Testis (tissue), 2 donors: ENCODE data around the gene PFN3.

Experiments
- CTCF ChIP-seq, 3 experiments: fragments of 450-650 bp in 2 of 3; fragments of 200-600 bp in 1 of 3; sonication (generic) in 1 of 3; IDR thresholded peaks; one replicate each; pipeline ENCODE4 v1.5.1; 2016 to 2019; ENCODE audit warnings: antibody characterized with exemption in 3 of 3, mild to moderate bottlenecking in 2 of 3, moderate library complexity in 1 of 3
- POLR2A ChIP-seq: fragments of 450-650 bp; IDR thresholded peaks from one replicate; pipeline ENCODE4 v1.6.1; 2017; ENCODE audit warnings: antibody characterized with exemption, mild to moderate bottlenecking, moderate library complexity

GRCh38 chr5:177370488-177371119 lies 29.9 kb downstream of the PFN3 start:
- no peak for TF ChIP-seq POLR2A
- TF ChIP-seq CTCF (IDR thresholded peaks at IDR 0.05), result peak in 1 of 3 experiments; percentile 47
